GM19455 (cell line): ENCODE results near the gene ZNF784.

ENCODE experiments used
- ATAC-seq: cut with Tn5 transposase; IDR thresholded peaks from one replicate; pipeline ENCODE4 v1.9.1; 2021; ENCODE audit not compliant: unreplicated experiment

The ZNF784 gene

GRCh38 chr19:55624109-55625003 is at the start of gene ZNF784:
Gene ZNF784 (minus strand): TSS chr19:55624566. CDS start chr19:55624561, 5 bp downstream.
- no peak for ATAC-seq

GRCh38 chr19:55673889-55674288 is 49.5 kb upstream of the ZNF784 start:
- ATAC-seq, result no peak

GRCh38 chr19:55673465-55673864 is 49.1 kb upstream of the ZNF784 start:
- no peak for ATAC-seq

- no peak for ATAC-seq
Observed at GRCh38 chr19:55672418-55672817, 48.1 kb upstream of the ZNF784 start.

GRCh38 chr19:55671054-55671378 is 46.6 kb upstream of the ZNF784 start:
- ATAC-seq, result no peak

GRCh38 chr19:55670280-55671053 is 46.1 kb upstream of the ZNF784 start:
- no peak for ATAC-seq

- no peak for ATAC-seq
Observed at GRCh38 chr19:55669418-55670279, 45.3 kb upstream of the ZNF784 start.

- no peak for ATAC-seq
Observed at GRCh38 chr19:55668603-55669348, 44.4 kb upstream of the ZNF784 start.

- ATAC-seq, result no peak
Observed at GRCh38 chr19:55667958-55668357, 43.6 kb upstream of the ZNF784 start.

GRCh38 chr19:55667511-55667910 is 43.1 kb upstream of the ZNF784 start:
- no peak for ATAC-seq

- ATAC-seq, result no peak
Observed at GRCh38 chr19:55667006-55667381, 42.6 kb upstream of the ZNF784 start.

GRCh38 chr19:55666343-55667005 is 42.1 kb upstream of the ZNF784 start:
- ATAC-seq, result no peak

- no peak for ATAC-seq
Observed at GRCh38 chr19:55663846-55664536, 39.6 kb upstream of the ZNF784 start.

GRCh38 chr19:55661826-55662225 is 37.5 kb upstream of the ZNF784 start:
- no peak for ATAC-seq

- no peak for ATAC-seq
Observed at GRCh38 chr19:55660991-55661390, 36.6 kb upstream of the ZNF784 start.

- no peak for ATAC-seq
Observed at GRCh38 chr19:55660404-55660803, 36.0 kb upstream of the ZNF784 start.

- no peak for ATAC-seq
Observed at GRCh38 chr19:55659822-55660221, 35.5 kb upstream of the ZNF784 start.

GRCh38 chr19:55658846-55659459 is 34.6 kb upstream of the ZNF784 start:
- ATAC-seq, result no peak
